Breast epithelium (tissue), 4 donors: ENCODE results near the gene LAMA4. TPM values are rescaled to one million over a fixed set of nuclear protein-coding genes. Genes with fewer than 3 reads are reported as not detected.

Source experiments
- DNase-seq, 2 donors: peaks; one replicate each; pipeline ENCODE4 v3.0.0-alpha.2; 2019; ENCODE audit warnings: low spot score in 2 of 2
- H3K27ac ChIP-seq, 2 donors: fragments of 200-600 bp; sonication (generic) in 1 of 2; one replicate each; pipeline ENCODE4 v1.5.1; 2016 to 2019; ENCODE audit warnings: mild to moderate bottlenecking in 1 of 2
- H3K27me3 ChIP-seq, 2 donors: fragments of 200-600 bp; sonication (generic) in 1 of 2; one replicate each; pipeline versions ENCODE4 v1.5.1 to v1.6.0; 2017 to 2019; ENCODE audit warnings: control low read depth in 1 of 2, mild to moderate bottlenecking in 1 of 2
- H3K36me3 ChIP-seq: fragments of 200-600 bp; one replicate; pipeline ENCODE4 v1.5.1; 2019
- H3K4me1 ChIP-seq, 2 donors: fragments of 200-600 bp; sonication (generic); one replicate each; pipeline ENCODE4 v1.5.1; 2016 to 2019; ENCODE audit warnings: control low read depth in 1 of 2
- H3K4me3 ChIP-seq, 3 donors: fragments of 200-600 bp; sonication (generic); 1 replicate in 2 of 3; 2 replicates in 1 of 3; pipeline ENCODE4 v1.5.1; 2016 to 2019; ENCODE audit warnings: mild to moderate bottlenecking in 3 of 3, moderate library complexity in 2 of 3
- H3K9me3 ChIP-seq, 2 donors: fragments of 200-600 bp; sonication (generic) in 1 of 2; one replicate each; pipeline ENCODE4 v1.5.1; 2016 to 2019; ENCODE audit warnings: control low read depth in 1 of 2
- CTCF ChIP-seq, 3 donors: fragments of 450-650 bp; IDR thresholded peaks; one replicate each; pipeline ENCODE4 v1.5.1; 2016 to 2017; ENCODE audit warnings: antibody characterized with exemption in 3 of 3, mild to moderate bottlenecking in 3 of 3, moderate library complexity in 3 of 3
- POLR2A ChIP-seq: fragments of 450-650 bp; IDR thresholded peaks from one replicate; pipeline ENCODE4 v1.6.1; 2016; ENCODE audit warnings: antibody characterized with exemption, mild to moderate bottlenecking, moderate library complexity
- POLR2AphosphoS5 ChIP-seq, 3 donors: sonication (generic); formaldehyde crosslinking; IDR thresholded peaks; one replicate each; pipeline ENCODE4 v1.6.1; 2017; ENCODE audit warnings: antibody characterized with exemption in 3 of 3
- intact Hi-C: fragments of 100-400 bp; cut with DNase I; formaldehyde crosslinking; loops from one replicate; pipeline ENCODE4 v1.15.1; 2023; ENCODE audit warnings: low total_unique reads
- total RNA-seq, 3 donors: library from RNA; depleted of rRNA; stranded (reverse); fragments of >200 nt; gene quantifications; one replicate each; pipeline ENCODE4 v1.1.0, GENCODE V29; 2016

The LAMA4 gene
- total RNA-seq, 3 donors from 2014 or later = 54.0 to 142 (median 129) TPM

GRCh38 chr6:112176175-112176574 is 78.2 kb downstream of the LAMA4 start:
- intact Hi-C loops = no loop called here
- H3K27ac ChIP-seq = no peak overlapping the region

GRCh38 chr6:112173221-112173804 is 81.1 kb downstream of the LAMA4 start:
- no peak overlapping the region for H3K4me3 ChIP-seq
- H3K4me1 ChIP-seq = no peaks in the 10 kb centered on the region
- no peaks in the 10 kb centered on the region for H3K36me3 ChIP-seq
- DNase-seq = no peak
- H3K27ac ChIP-seq = no peak overlapping the region
- no peak for TF ChIP-seq CTCF (IDR thresholded peaks at IDR 0.05)
- no peak for TF ChIP-seq POLR2AphosphoS5 (IDR thresholded peaks at IDR 0.05)
- TF ChIP-seq POLR2A = no peak
- H3K9me3 ChIP-seq = no peaks in the 10 kb centered on the region
- intact Hi-C loops = no loop called here
- no peaks in the 10 kb centered on the region for H3K27me3 ChIP-seq

More at GRCh38 chr6:112176175-112176574, 78.2 kb downstream of the LAMA4 start:
- Histone ChIP-seq H3K36me3 (no peaks in the 10 kb centered on the region), H3K4me3 (no peak overlapping the region), H3K9me3 (no peaks in the 10 kb centered on the region), H3K27me3 (no peaks in the 10 kb centered on the region), H3K4me1 (no peaks in the 10 kb centered on the region)
- no peak for DNase-seq
- TF ChIP-seq CTCF (IDR thresholded peaks at IDR 0.05) (no peak), POLR2A (no peak), POLR2AphosphoS5 (IDR thresholded peaks at IDR 0.05) (no peak)

GRCh38 chr6:112172540-112172939 is 81.8 kb downstream of the LAMA4 start:
- TF ChIP-seq CTCF (IDR thresholded peaks at IDR 0.05) (no peak), POLR2A (no peak), POLR2AphosphoS5 (IDR thresholded peaks at IDR 0.05) (no peak)
- Histone ChIP-seq H3K4me3 (no peak overlapping the region), H3K36me3 (no peaks in the 10 kb centered on the region), H3K9me3 (no peaks in the 10 kb centered on the region), H3K4me1 (no peaks in the 10 kb centered on the region), H3K27ac (no peak overlapping the region), H3K27me3 (no peaks in the 10 kb centered on the region)
- no peak for DNase-seq
- intact Hi-C loops = no loop called here

- Histone ChIP-seq H3K9me3 (no peaks in the 10 kb centered on the region), H3K27ac (no peak overlapping the region), H3K36me3 (no peaks in the 10 kb centered on the region), H3K27me3 (no peaks in the 10 kb centered on the region), H3K4me1 (no peaks in the 10 kb centered on the region), H3K4me3 (no peak overlapping the region)
- no peak for TF ChIP-seq POLR2AphosphoS5 (IDR thresholded peaks at IDR 0.05)
- TF ChIP-seq POLR2A = no peak
- TF ChIP-seq CTCF (IDR thresholded peaks at IDR 0.05) = no peak
- DNase-seq = no peak
- intact Hi-C loops = no loop called here
Observed at GRCh38 chr6:112169541-112169940, 84.8 kb downstream of the LAMA4 start.

GRCh38 chr6:112163295-112164257 is 90.8 kb downstream of the LAMA4 start:
- DNase-seq = no peak
- no peaks in the 10 kb centered on the region for H3K4me1 ChIP-seq
- TF ChIP-seq CTCF (IDR thresholded peaks at IDR 0.05) = peak in 1 of 3 donors; percentile 42
- no peak for TF ChIP-seq POLR2AphosphoS5 (IDR thresholded peaks at IDR 0.05)
- no peak for TF ChIP-seq POLR2A
- H3K27me3 ChIP-seq = no peaks in the 10 kb centered on the region
- H3K36me3 ChIP-seq = no peaks in the 10 kb centered on the region
- H3K4me3 ChIP-seq = no peak overlapping the region
- H3K27ac ChIP-seq = no peak overlapping the region
- no peaks in the 10 kb centered on the region for H3K9me3 ChIP-seq
- intact Hi-C loops = no loop called here
